D721Med (cell line): Measurements from ENCODE around the gene SCRN1.
"Not testable (repeated sequence)": the region's sequence is repeated elsewhere in the genome, so short reads cannot be mapped to it uniquely, and the experiment has no call there.

Experiments
- DNase-seq: peaks from one replicate; pipeline ENCODE4 v3.0.0; 2011; ENCODE audit warnings: low spot score; ENCODE audit not compliant: insufficient read length
- FAIRE-seq: peaks from 2 replicates; lab custom pipeline; 2011; peaks lifted over from hg19 to GRCh38; lab: Jason Lieb, UNC
- CTCF ChIP-seq: IDR thresholded peaks from 2 replicates; pipeline ENCODE4 v1.5.1; 2012; ENCODE audit warnings: mild to moderate bottlenecking, control low read depth; ENCODE audit not compliant: insufficient read depth; ENCODE audit errors: missing control alignments

SCRN1 gene

GRCh38 chr7:29898301-29898700 lies 91.3 kb downstream of the SCRN1 start:
- FAIRE-seq (no peak), DNase-seq (no peak)
- TF ChIP-seq CTCF = no peak

GRCh38 chr7:29896685-29897411 lies 92.8 kb downstream of the SCRN1 start:
- no peak for FAIRE-seq
- DNase-seq = no peak
- no peak for TF ChIP-seq CTCF

- TF ChIP-seq CTCF = no peak
- no peak for DNase-seq
- no peak for FAIRE-seq
These were observed 94.0 kb downstream of the SCRN1 start for GRCh38 chr7:29895559-29895958.

- no peak for DNase-seq
- no peak for FAIRE-seq
These were observed 95.3 kb downstream of the SCRN1 start for GRCh38 chr7:29894256-29894655.

GRCh38 chr7:29893351-29893965 lies 96.1 kb downstream of the SCRN1 start:
- FAIRE-seq = no peak
- DNase-seq = no peak
- TF ChIP-seq CTCF = no peak

More at GRCh38 chr7:29894256-29894655, 95.3 kb downstream of the SCRN1 start:
- no peak for TF ChIP-seq CTCF

GRCh38 chr7:29892231-29892630 lies 97.4 kb downstream of the SCRN1 start:
- TF ChIP-seq CTCF = no peak
- no peak for DNase-seq
- FAIRE-seq = no peak

GRCh38 chr7:29891766-29892165 lies 97.8 kb downstream of the SCRN1 start:
- FAIRE-seq (no peak), DNase-seq (no peak)
- no peak for TF ChIP-seq CTCF

GRCh38 chr7:29890786-29891185 lies 98.8 kb downstream of the SCRN1 start:
- FAIRE-seq, DNase-seq: not testable (repeated sequence)
